GM19023 (cell line): ENCODE data around the gene INS.

ENCODE experiments used
- ATAC-seq: cut with Tn5 transposase; IDR thresholded peaks from one replicate; pipeline ENCODE4 v1.9.1; 2021; ENCODE audit warnings: mild to moderate bottlenecking, moderate library complexity; ENCODE audit not compliant: unreplicated experiment

Gene INS

GRCh38 chr11:2160736-2161259 is at the start of gene INS:
Gene INS (minus strand): TSS chr11:2161209. CDS start chr11:2160971, 238 bp downstream.
- no peak for ATAC-seq

GRCh38 chr11:2210366-2211112 is 49.5 kb upstream of the INS start:
- ATAC-seq = no peak

GRCh38 chr11:2209900-2210321 is 48.9 kb upstream of the INS start:
- ATAC-seq = no peak

GRCh38 chr11:2209370-2209801 is 48.4 kb upstream of the INS start:
- ATAC-seq = no peak

GRCh38 chr11:2208691-2209369 is 47.8 kb upstream of the INS start:
- ATAC-seq = no peak

- ATAC-seq = no peak
These were observed 47.0 kb upstream of the INS start for GRCh38 chr11:2207773-2208621.

- ATAC-seq = no peak
These were observed 46.2 kb upstream of the INS start for GRCh38 chr11:2207212-2207611.

- no peak for ATAC-seq
These were observed 45.1 kb upstream of the INS start for GRCh38 chr11:2205981-2206690.

GRCh38 chr11:2205214-2205720 is 44.3 kb upstream of the INS start:
- no peak for ATAC-seq

GRCh38 chr11:2204361-2205213 is 43.6 kb upstream of the INS start:
- ATAC-seq = no peak

GRCh38 chr11:2203440-2204259 is 42.6 kb upstream of the INS start:
- no peak for ATAC-seq

- ATAC-seq = no peak
These were observed 42.0 kb upstream of the INS start for GRCh38 chr11:2202900-2203439.

- no peak for ATAC-seq
These were observed 41.3 kb upstream of the INS start for GRCh38 chr11:2202071-2202899.

- ATAC-seq = no peak
These were observed 40.5 kb upstream of the INS start for GRCh38 chr11:2201542-2201941.

- ATAC-seq = no peak
These were observed 40.0 kb upstream of the INS start for GRCh38 chr11:2200957-2201519.

GRCh38 chr11:2200536-2200935 is 39.5 kb upstream of the INS start:
- ATAC-seq = no peak
